NCI-H345 (cell line): ENCODE measurements around the gene EDIL3.

ENCODE experiments used
- DNase-seq: peaks from one replicate; lab custom pipeline; 2025; lab: John Stamatoyannopoulos, UW

EDIL3 gene

DNA sequence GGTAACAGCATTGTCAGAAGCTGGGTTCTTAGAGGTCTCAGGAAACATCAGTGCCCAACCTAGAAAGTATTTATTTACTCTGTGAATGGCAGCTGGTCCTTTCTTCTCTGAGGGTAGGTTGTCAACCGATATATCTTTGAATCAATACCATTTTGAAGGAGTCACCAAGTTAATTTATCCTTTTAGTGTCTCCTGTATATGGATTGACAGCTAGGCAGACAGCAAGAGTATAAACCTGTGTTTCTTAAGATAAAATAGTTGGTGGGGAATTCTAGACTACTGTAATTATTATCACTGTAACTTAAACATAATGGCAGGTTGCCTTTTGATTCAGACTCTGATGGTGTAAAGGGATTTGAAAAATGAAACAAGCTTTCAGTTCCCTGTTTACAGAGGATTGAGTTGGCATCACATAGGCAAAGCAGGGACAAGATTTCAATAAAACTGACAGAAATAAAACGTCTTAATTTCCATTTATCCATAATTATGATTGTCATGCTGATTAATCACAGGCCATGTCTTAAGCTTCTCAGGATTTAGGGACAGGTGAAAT, 473.2 kb downstream of the EDIL3 start:
- peak; percentile 13 for DNase-seq

DNA sequence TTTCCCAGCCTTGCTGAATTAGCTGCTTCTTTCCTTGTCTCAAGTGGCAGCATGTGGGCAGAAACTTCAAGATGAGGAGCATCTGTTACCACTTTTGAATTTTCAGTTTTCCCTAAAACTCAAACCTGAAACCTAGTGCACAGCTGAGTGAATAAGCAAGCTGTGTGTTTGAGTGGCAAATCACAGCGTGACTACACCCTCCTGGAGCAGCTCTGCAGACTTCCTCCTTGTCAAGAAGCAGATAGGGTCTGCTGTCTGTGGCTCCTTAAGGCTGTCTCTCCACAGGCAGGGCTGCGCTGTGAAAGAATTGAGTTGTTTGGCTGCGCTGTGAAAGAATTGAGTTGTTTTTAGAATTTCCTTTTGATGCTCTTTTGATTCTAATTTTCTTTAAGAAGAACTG, 484.4 kb downstream of the EDIL3 start:
- DNase-seq, result no peak

DNA sequence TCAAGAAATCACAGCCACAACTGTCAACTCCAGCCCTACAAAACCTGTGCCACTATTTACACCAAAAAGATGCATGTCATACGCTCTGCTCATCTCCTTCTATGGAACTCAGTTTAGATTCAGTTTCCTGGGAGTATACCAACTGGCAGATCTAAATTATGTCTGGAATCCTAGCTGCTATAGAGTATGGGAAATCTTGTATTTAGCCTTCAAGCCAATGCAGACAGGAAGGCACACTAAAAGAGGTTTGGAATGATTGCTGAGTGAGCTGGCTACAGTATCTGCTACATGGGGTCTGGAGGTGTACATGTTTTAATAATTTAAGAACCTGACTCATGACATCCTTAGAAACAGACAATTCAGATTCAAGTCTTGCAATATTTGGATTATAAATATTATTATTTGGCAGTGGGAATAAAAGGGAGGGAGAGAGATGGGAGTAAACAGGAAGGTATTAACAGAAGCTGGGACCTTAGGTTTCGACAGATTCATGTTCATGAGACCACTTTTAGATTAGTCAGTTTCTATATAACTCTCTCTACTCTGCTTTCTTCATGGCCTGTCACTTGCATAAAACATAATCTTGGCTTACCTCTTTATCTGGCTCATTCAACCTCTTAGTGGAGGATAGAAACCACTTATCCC, 485.2 kb downstream of the EDIL3 start:
- DNase-seq, result no peak

DNA sequence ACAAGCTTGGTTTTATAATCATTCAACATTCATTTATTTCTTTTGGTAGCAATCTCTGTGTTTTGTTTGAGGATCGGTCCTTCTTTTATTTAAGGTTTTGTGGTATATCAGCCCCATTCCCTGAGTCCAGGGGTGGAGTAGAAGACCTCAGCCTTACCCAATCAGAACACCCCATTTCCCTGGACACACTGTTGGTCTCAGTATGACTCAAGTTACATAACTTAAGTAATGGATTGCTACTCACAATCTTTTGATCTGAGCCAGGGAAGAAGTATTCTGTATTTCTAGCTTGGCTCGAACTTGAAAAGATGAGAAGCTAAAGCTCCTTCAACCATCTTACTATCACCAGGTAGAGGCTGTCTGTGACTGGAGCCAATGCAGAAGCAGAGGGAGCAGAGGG, 488.8 kb downstream of the EDIL3 start:
- DNase-seq, result no peak

DNA sequence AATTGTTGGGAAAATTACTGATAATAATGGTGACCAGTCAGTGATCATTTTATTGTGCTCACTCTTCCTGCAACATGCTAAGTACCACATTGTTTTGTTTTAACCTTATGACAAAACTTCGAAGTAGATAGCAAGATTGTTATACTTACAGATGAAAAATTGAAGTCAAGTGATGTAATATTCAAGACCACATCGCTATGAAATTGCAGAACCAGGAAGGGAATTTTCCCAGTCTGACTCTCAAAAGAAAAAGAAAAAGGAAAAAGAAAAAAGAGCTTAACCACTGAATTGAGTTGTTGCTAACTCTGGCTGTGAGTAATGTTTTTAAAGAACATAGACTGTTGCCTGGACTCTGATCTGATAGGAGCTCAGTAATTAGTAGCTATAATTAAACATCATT, 493.4 kb downstream of the EDIL3 start:
- DNase-seq, result no peak
